B cell (primary cell): ENCODE data around the gene NME2. TPM values are rescaled to one million over a fixed set of nuclear protein-coding genes. Genes with fewer than 3 reads are reported as not detected.

Experiments
- ATAC-seq: fragments of 200-7000 bp; cut with Tn5 transposase; one replicate; pipeline ENCODE4 v1.10.0; 2021; ENCODE audit warnings: low read depth, mild to moderate bottlenecking, moderate number of reproducible peaks, moderate library complexity
- CTCF ChIA-PET: fragments of 350-600 bp; sonication (Branson Sonifier 250); formaldehyde crosslinking; loops from one replicate; lab custom pipeline; 2021; ENCODE audit warnings: antibody characterized with exemption, inconsistent platforms; lab: Charles Lee
- POLR2A ChIA-PET: fragments of 350-600 bp; sonication (Branson Sonifier 250); formaldehyde crosslinking; loops from one replicate; lab custom pipeline; 2021; ENCODE audit warnings: antibody characterized with exemption; lab: Charles Lee
- DNase-seq: peaks from one replicate; pipeline ENCODE4 v3.0.0; 2013
- H2AFZ ChIP-seq: 2 replicates; pipeline ENCODE4 v1.6.1; 2012; ENCODE audit warnings: mild to moderate bottlenecking, low read depth, low read length; ENCODE audit not compliant: insufficient read depth, poor library complexity, severe bottlenecking
- H3K27ac ChIP-seq, 2 donors: 1 replicate in 1 of 2; 2 replicates in 1 of 2; pipeline ENCODE4 v1.5.1; 2012 to 2013; ENCODE audit warnings: low read length in 2 of 2, mild to moderate bottlenecking in 2 of 2, moderate library complexity in 1 of 2
- H3K27me3 ChIP-seq, 4 experiments: fragments of 200-600 bp in 1 of 4; sonication (generic) in 1 of 4; replicated peaks in 1 of 4; 1 replicate in 2 of 4; 2 replicates in 2 of 4; pipeline versions ENCODE4 v1.6.1 to v1.7.0; 2013 to 2016; ENCODE audit warnings: low read length in 3 of 4, mild to moderate bottlenecking in 2 of 4, mixed read lengths in 1 of 4, moderate library complexity in 1 of 4; ENCODE audit not compliant: insufficient read depth in 4 of 4, control insufficient read depth in 3 of 4; ENCODE audit errors: control extremely low read depth in 1 of 4
- H3K36me3 ChIP-seq, 2 experiments: replicated peaks in 1 of 2; 1 replicate in 1 of 2; 2 replicates in 1 of 2; pipeline versions ENCODE4 v1.6.1 to v1.7.1; 2013; ENCODE audit warnings: low read length in 1 of 2; ENCODE audit not compliant: insufficient read depth in 2 of 2, control insufficient read depth in 1 of 2; ENCODE audit errors: control extremely low read depth in 1 of 2, extremely low read depth in 1 of 2
- H3K4me1 ChIP-seq, 2 donors: fragments of 200-600 bp in 1 of 2; sonication (generic) in 1 of 2; 1 replicate in 1 of 2; 2 replicates in 1 of 2; pipeline versions ENCODE4 v1.5.1 to v1.6.1; 2013 to 2017; ENCODE audit warnings: low read length in 2 of 2; ENCODE audit not compliant: control insufficient read depth in 2 of 2, insufficient read depth in 2 of 2
- H3K4me2 ChIP-seq: replicated peaks from 2 replicates; pipeline ENCODE3; 2012; ENCODE audit warnings: mild to moderate bottlenecking, low read depth, low read length; ENCODE audit not compliant: poor library complexity, severe bottlenecking
- H3K4me3 ChIP-seq, 5 experiments: fragments of 200-600 bp in 1 of 5; sonication (generic) in 1 of 5; 1 replicate in 3 of 5; 2 replicates in 2 of 5; pipeline versions ENCODE4 v1.5.1 to v1.7.0; 2011 to 2016; ENCODE audit warnings: low read length in 4 of 5, mild to moderate bottlenecking in 4 of 5, low read depth in 2 of 5, control low read depth in 1 of 5, moderate library complexity in 1 of 5; ENCODE audit not compliant: insufficient read depth in 1 of 5; ENCODE audit errors: control extremely low read depth in 1 of 5, extremely low read depth in 1 of 5
- H3K79me2 ChIP-seq: fragments of 200-600 bp; sonication (generic); one replicate; pipeline ENCODE4 v1.6.0; 2016; ENCODE audit warnings: low read length; ENCODE audit not compliant: control insufficient read depth, insufficient read depth
- H3K9ac ChIP-seq: fragments of 200-600 bp; sonication (generic); 2 replicates; pipeline ENCODE4 v1.6.1; 2017; ENCODE audit warnings: mild to moderate bottlenecking, low read length, moderate library complexity
- H3K9me3 ChIP-seq, 3 donors: one replicate each; pipeline versions ENCODE4 v1.6.1 to v1.7.1; 2013; ENCODE audit warnings: low read length in 2 of 3; ENCODE audit not compliant: control insufficient read depth in 2 of 3, insufficient read depth in 1 of 3; ENCODE audit errors: control extremely low read depth in 1 of 3
- H4K20me1 ChIP-seq: 2 replicates; pipeline ENCODE4 v1.6.0; 2012; ENCODE audit warnings: mild to moderate bottlenecking, low read length; ENCODE audit not compliant: insufficient read depth, control insufficient read depth, poor library complexity, severe bottlenecking
- H3K27ac Mint-ChIP-seq: one replicate; pipeline ENCODE4 v1.8.0; 2021; ENCODE audit warnings: mixed read lengths
- H3K27me3 Mint-ChIP-seq: one replicate; pipeline ENCODE4 v1.8.0; 2021; ENCODE audit warnings: mixed read lengths
- H3K4me1 Mint-ChIP-seq: one replicate; pipeline ENCODE4 v1.8.0; 2021; ENCODE audit warnings: mixed read lengths
- H3K4me3 Mint-ChIP-seq: one replicate; pipeline ENCODE4 v1.8.0; 2021; ENCODE audit warnings: mixed read lengths
- H3K9me3 Mint-ChIP-seq: one replicate; pipeline ENCODE4 v1.8.0; 2022; ENCODE audit warnings: mixed read lengths; ENCODE audit not compliant: insufficient read depth
- CTCF ChIP-seq: fragments of 200-600 bp; IDR thresholded peaks from one replicate; pipeline ENCODE4 v1.8.0; 2022; ENCODE audit warnings: antibody characterized with exemption, mild to moderate bottlenecking
- EZH2 ChIP-seq: IDR thresholded peaks from 2 replicates; pipeline ENCODE4 v1.6.1; 2012; ENCODE audit warnings: borderline replicate concordance, low read depth, mild to moderate bottlenecking, moderate library complexity, low read length; ENCODE audit not compliant: insufficient read depth, poor library complexity, severe bottlenecking
- WGBS: methylation state at CpG from one replicate; pipeline ENCODE4 v1.1.5; 2013; ENCODE audit warnings: missing lambda C conversion rate; ENCODE audit not compliant: insufficient coverage; 5-methylcytosine and 5-hydroxymethylcytosine counted together
- intact Hi-C: fragments of 100-400 bp; cut with micrococcal nuclease; formaldehyde crosslinking; loops from one replicate; pipeline ENCODE4 v1.10.0; 2022
- polyA plus RNA-seq: library from polyadenylated mRNA; depleted of rRNA; stranded (reverse); fragments of >200 nt; gene quantifications from 2 replicates; pipeline ENCODE4 v1.2.3, GENCODE V29; 2012
- total RNA-seq, 2 donors: library from RNA; stranded (reverse); fragments of 120-200 nt in 1 of 2; gene quantifications; 1 replicate in 1 of 2; 2 replicates in 1 of 2; pipeline versions ENCODE4 v1.2.3 to v1.2.4, GENCODE V29; 2013 to 2022

NME2 gene
- total and polyA plus RNA-seq, 2 donors (not counting 1 experiment from before 2014, with no cell fraction given): 154 to 166 TPM

GRCh38 chr17:51154176-51154575 is 12.0 kb upstream of the NME2 start:
- H3K9me3 ChIP-seq: no peaks in the 10 kb centered on the region
- Mint-ChIP-seq H3K27ac (no peak overlapping the region), H3K4me1 (peaks cover 7% of the 10 kb centered on the region), H3K4me3 (no peak overlapping the region), H3K9me3 (no peaks in the 10 kb centered on the region), H3K27me3 (no peaks in the 10 kb centered on the region)
- peaks cover 16 to 23% of the 10 kb centered on the region in 2 donors for H3K4me1 ChIP-seq
- H3K4me3 ChIP-seq: peak overlapping the region; percentile 55 to 86 (median 81)
- peak overlapping the region; percentile 85 for H3K4me2 ChIP-seq
- CTCF ChIA-PET: interaction anchor here (1.1 to 2.3 kb wide), 5 partner anchors 11 to 302 kb away, joined by 5 to 17 read pairs (median 6); partner anchors contain the start of genes NME2 and TOB1
- 17% methylated on average over 1 of the region's 6 CpGs for WGBS
- intact Hi-C loops: loop anchor here (5.0 kb wide), 1 partner anchor 302 kb away; no protein-coding TSS in a partner anchor
- POLR2A ChIA-PET: interaction anchor here (0.8 kb wide), 2 partner anchors 8 to 1390 kb away, joined by 3 to 5 read pairs; partner anchors contain the start of gene FAM117A
- H4K20me1 ChIP-seq: no peaks in the 10 kb centered on the region
- peak overlapping the region; percentile 90 for H2AFZ ChIP-seq
- peak overlapping the region; percentile 79 for H3K9ac ChIP-seq
- H3K36me3 ChIP-seq: peaks cover 7 to 8% of the 10 kb centered on the region in 2 experiments
- DNase-seq: peak; percentile 17
- H3K79me2 ChIP-seq: peaks cover 41% of the 10 kb centered on the region
- peak overlapping the region in 1 of 2 donors; percentile 37 for H3K27ac ChIP-seq
- no peak for TF ChIP-seq CTCF
- no peak for TF ChIP-seq EZH2
- H3K27me3 ChIP-seq: no peaks in the 10 kb centered on the region
- no peak for ATAC-seq

GRCh38 chr17:51155416-51155815 is 10.8 kb upstream of the NME2 start:
- no peaks in the 10 kb centered on the region for H3K9me3 Mint-ChIP-seq

More at GRCh38 chr17:51155416-51155815, 10.8 kb upstream of the NME2 start:
- no peaks in the 10 kb centered on the region for H3K27me3 ChIP-seq
- CTCF ChIA-PET: interaction anchor here (1.1 to 2.3 kb wide), 3 partner anchors 10 to 154 kb away, joined by 4 to 6 read pairs (median 5); partner anchors contain the start of gene NME2
- H3K4me1 ChIP-seq: peaks cover 16 to 23% of the 10 kb centered on the region in 2 donors
- TF ChIP-seq EZH2: no peak
- no peak for TF ChIP-seq CTCF
- Mint-ChIP-seq H3K27me3 (no peaks in the 10 kb centered on the region), H3K4me3 (no peak overlapping the region), H3K4me1 (peaks cover 7% of the 10 kb centered on the region), H3K27ac (no peak overlapping the region)
- WGBS: 97% methylated on average over 6 of the region's 8 CpGs
- H3K9ac ChIP-seq: no peak overlapping the region
- DNase-seq: no peak
- no peaks in the 10 kb centered on the region for H4K20me1 ChIP-seq
- no peak for ATAC-seq
- H3K4me2 ChIP-seq: no peak overlapping the region
- H2AFZ ChIP-seq: no peak overlapping the region
- POLR2A ChIA-PET: interaction anchor here (0.5 to 1.0 kb wide), 2 partner anchors 9 to 11 kb away, joined by 3 read pairs; partner anchors contain the start of gene NME2
- H3K79me2 ChIP-seq: peaks cover 41% of the 10 kb centered on the region
- no peaks in the 10 kb centered on the region for H3K9me3 ChIP-seq
- H3K4me3 ChIP-seq: no peak overlapping the region
- peaks cover 11 to 14% of the 10 kb centered on the region in 2 experiments for H3K36me3 ChIP-seq
- intact Hi-C loops: no loop called here
- no peak overlapping the region for H3K27ac ChIP-seq
